HFFc6 (cell line): ENCODE results near the gene RUNDC3A. TPM values are rescaled to one million over a fixed set of nuclear protein-coding genes. Genes with fewer than 3 reads are reported as not detected.
A peak's percentile ranks its signal among the peaks of the same experiment; 100 is the strongest.

ENCODE experiments used
- DNase-seq: peaks from one replicate; pipeline ENCODE4 v3.0.0-alpha.2; 2018
- H3K27ac Mint-ChIP-seq: 2 replicates; pipeline ENCODE4 v1.8.0; 2020; ENCODE audit warnings: mild to moderate bottlenecking, mixed read lengths
- H3K27me3 Mint-ChIP-seq: 2 replicates; pipeline ENCODE4 v1.8.0; 2021; ENCODE audit warnings: mild to moderate bottlenecking, moderate library complexity, mixed read lengths; ENCODE audit not compliant: insufficient read depth
- H3K36me3 Mint-ChIP-seq: 2 replicates; pipeline ENCODE4 v1.8.0; 2021; ENCODE audit warnings: low read depth, mixed read lengths
- H3K4me1 Mint-ChIP-seq: 2 replicates; pipeline ENCODE4 v1.8.0; 2020; ENCODE audit warnings: low read depth, mixed read lengths
- H3K4me3 Mint-ChIP-seq: 2 replicates; pipeline ENCODE4 v1.8.0; 2020; ENCODE audit warnings: mild to moderate bottlenecking, moderate library complexity, mixed read lengths
- H3K9me3 Mint-ChIP-seq: 2 replicates; pipeline ENCODE4 v1.8.0; 2020; ENCODE audit warnings: mild to moderate bottlenecking, mixed read lengths
- CTCF ChIP-seq: fragments of 200-600 bp; sonication (generic); IDR thresholded peaks from 2 replicates; pipeline ENCODE4 v1.5.0; 2021; ENCODE audit warnings: antibody characterized with exemption, mild to moderate bottlenecking
- total RNA-seq, 6 experiments: library from RNA; stranded (reverse); fragmentation: NEBNext Ultra II Directional; extraction: Animal tissue kit (Norgen Biotek cat#: 25700); gene quantifications; 2 replicates in 1 of 6; 3 replicates in 5 of 6; pipeline ENCODE4 v1.2.3, GENCODE V29; 2021

Gene RUNDC3A
- total RNA-seq, 6 experiments from 2014 or later: 0.17 TPM; not detected in 5

GRCh38 chr17:44279666-44280391, 28.6 kb upstream of the RUNDC3A start:
- peak overlapping the region; percentile 0; the same call in 1 of the 2 replicates for H3K4me3 Mint-ChIP-seq
- H3K4me1 Mint-ChIP-seq: peaks cover 26% of the 10 kb centered on the region
- H3K36me3 Mint-ChIP-seq: no peaks in the 10 kb centered on the region
- peaks cover 12% of the 10 kb centered on the region for H3K27me3 Mint-ChIP-seq
- TF ChIP-seq CTCF: no peak
- peak; percentile 51 for DNase-seq
- no peaks in the 10 kb centered on the region for H3K9me3 Mint-ChIP-seq
- H3K27ac Mint-ChIP-seq: peak overlapping the region; percentile 18; the same call in 1 of the 2 replicates

GRCh38 chr17:44280392-44280937, 27.9 kb upstream of the RUNDC3A start:
- Mint-ChIP-seq H3K4me1 (peaks cover 26% of the 10 kb centered on the region), H3K36me3 (no peaks in the 10 kb centered on the region), H3K27me3 (peaks cover 8% of the 10 kb centered on the region), H3K4me3 (no peak overlapping the region), H3K27ac (0 out of 2 replicates have a peak overlapping the region, but pooled peaks have one; percentile 18), H3K9me3 (no peaks in the 10 kb centered on the region)
- no peak for TF ChIP-seq CTCF
- DNase-seq: no peak

GRCh38 chr17:44281570-44281969, 26.8 kb upstream of the RUNDC3A start:
- peaks cover 26% of the 10 kb centered on the region for H3K4me1 Mint-ChIP-seq
- DNase-seq: no peak
- H3K9me3 Mint-ChIP-seq: no peaks in the 10 kb centered on the region
- peaks cover 12% of the 10 kb centered on the region for H3K27me3 Mint-ChIP-seq
- no peak overlapping the region for H3K27ac Mint-ChIP-seq
- no peaks in the 10 kb centered on the region for H3K36me3 Mint-ChIP-seq
- TF ChIP-seq CTCF: no peak
- no peak overlapping the region for H3K4me3 Mint-ChIP-seq

GRCh38 chr17:44282264-44282663, 26.1 kb upstream of the RUNDC3A start:
- Mint-ChIP-seq H3K4me3 (no peak overlapping the region), H3K4me1 (peaks cover 26% of the 10 kb centered on the region), H3K27me3 (peaks cover 9% of the 10 kb centered on the region), H3K36me3 (no peaks in the 10 kb centered on the region), H3K27ac (no peak overlapping the region), H3K9me3 (no peaks in the 10 kb centered on the region)
- no peak for TF ChIP-seq CTCF
- no peak for DNase-seq

- H3K9me3 Mint-ChIP-seq: no peaks in the 10 kb centered on the region
- H3K36me3 Mint-ChIP-seq: no peaks in the 10 kb centered on the region
- DNase-seq: no peak
- no peak overlapping the region for H3K27ac Mint-ChIP-seq
- TF ChIP-seq CTCF: no peak
- H3K4me3 Mint-ChIP-seq: no peak overlapping the region
- H3K4me1 Mint-ChIP-seq: peaks cover 19% of the 10 kb centered on the region
- peaks cover 15% of the 10 kb centered on the region for H3K27me3 Mint-ChIP-seq
These were observed 24.9 kb upstream of the RUNDC3A start for GRCh38 chr17:44283344-44284023.
